ENCODE results near the gene PPP6R2. TPM values are rescaled to one million over a fixed set of nuclear protein-coding genes. Genes with fewer than 3 reads are reported as not detected.
A peak's percentile ranks its signal among the peaks of the same experiment; 100 is the strongest.

PPP6R2 gene
- polyA plus RNA-seq, 2 of the 4 experiments (the other 2 are of a cell fraction) = 9.6 to 14.7 TPM

DNA sequence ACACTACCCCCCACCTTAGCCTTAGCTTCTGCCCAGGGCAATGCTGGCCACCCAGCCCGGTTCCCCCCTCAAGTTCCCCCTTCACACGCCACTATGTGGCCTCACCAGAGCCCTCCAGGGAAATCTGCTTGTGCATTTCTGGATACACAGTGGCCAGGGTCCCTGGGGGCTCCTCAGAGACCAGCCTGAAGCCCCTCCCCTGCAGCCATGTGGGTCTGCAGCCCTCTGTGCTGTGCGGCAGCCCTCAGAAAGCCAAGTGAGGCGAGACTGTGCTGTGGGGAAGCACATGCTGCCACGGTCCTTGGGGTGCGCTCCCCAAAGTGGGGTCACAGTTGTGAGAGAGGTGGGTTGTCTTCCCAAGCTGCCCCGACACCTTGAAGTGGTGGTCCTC is 33.5 kb upstream of the PPP6R2 start:
- Histone ChIP-seq H3K4me1 (peaks cover 26% of the 10 kb centered on the region), H3K9me3 (no peaks in the 10 kb centered on the region), H3K4me2 (no peak overlapping the region), H3K27ac (peak overlapping the region in 1 of 2 experiments; percentile 100; a peak in 3 of 6 replicates), H3K4me3 (no peak overlapping the region)
- 100% methylated on average over 5 of the region's 7 CpGs for WGBS (ENCODE audit: missing lambda C conversion rate)
- ChIA-PET POLR2A (interaction anchor here (0.6 kb wide), 1 partner anchor 20 kb away, joined by 4 read pairs; no protein-coding TSS in a partner anchor), CTCF (interaction anchor here (1.1 to 2.7 kb wide), 5 partner anchors 11 to 37 kb away, joined by 3 to 8 read pairs (median 8); no protein-coding TSS in a partner anchor)
- DNase-seq (ENCODE audit: low read depth in 1 of 2, low spot score in 1 of 2) (no peak), FAIRE-seq (no peak), ATAC-seq (no peak)
- TF ChIP-seq, protein P1, sequence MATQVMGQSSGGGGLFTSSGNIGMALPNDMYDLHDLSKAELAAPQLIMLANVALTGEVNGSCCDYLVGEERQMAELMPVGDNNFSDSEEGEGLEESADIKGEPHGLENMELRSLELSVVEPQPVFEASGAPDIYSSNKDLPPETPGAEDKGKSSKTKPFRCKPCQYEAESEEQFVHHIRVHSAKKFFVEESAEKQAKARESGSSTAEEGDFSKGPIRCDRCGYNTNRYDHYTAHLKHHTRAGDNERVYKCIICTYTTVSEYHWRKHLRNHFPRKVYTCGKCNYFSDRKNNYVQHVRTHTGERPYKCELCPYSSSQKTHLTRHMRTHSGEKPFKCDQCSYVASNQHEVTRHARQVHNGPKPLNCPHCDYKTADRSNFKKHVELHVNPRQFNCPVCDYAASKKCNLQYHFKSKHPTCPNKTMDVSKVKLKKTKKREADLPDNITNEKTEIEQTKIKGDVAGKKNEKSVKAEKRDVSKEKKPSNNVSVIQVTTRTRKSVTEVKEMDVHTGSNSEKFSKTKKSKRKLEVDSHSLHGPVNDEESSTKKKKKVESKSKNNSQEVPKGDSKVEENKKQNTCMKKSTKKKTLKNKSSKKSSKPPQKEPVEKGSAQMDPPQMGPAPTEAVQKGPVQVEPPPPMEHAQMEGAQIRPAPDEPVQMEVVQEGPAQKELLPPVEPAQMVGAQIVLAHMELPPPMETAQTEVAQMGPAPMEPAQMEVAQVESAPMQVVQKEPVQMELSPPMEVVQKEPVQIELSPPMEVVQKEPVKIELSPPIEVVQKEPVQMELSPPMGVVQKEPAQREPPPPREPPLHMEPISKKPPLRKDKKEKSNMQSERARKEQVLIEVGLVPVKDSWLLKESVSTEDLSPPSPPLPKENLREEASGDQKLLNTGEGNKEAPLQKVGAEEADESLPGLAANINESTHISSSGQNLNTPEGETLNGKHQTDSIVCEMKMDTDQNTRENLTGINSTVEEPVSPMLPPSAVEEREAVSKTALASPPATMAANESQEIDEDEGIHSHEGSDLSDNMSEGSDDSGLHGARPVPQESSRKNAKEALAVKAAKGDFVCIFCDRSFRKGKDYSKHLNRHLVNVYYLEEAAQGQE (IDR thresholded peaks at IDR 0.05) = no peak
- no peak for TF ChIP-seq RNF2 (IDR thresholded peaks at IDR 0.05; ENCODE audit: borderline replicate concordance, low read depth)
- TF ChIP-seq JUNB (IDR thresholded peaks at IDR 0.05) = no peak
- TF ChIP-seq RAD21 (conservative IDR thresholded peaks at IDR 0.05 in 1 of 2, IDR thresholded peaks at IDR 0.05 in 1 of 2) = no peak
- no peak for TF ChIP-seq BHLHE40 (IDR thresholded peaks at IDR 0.05; ENCODE audit: low read depth, low read length)
- no peak for TF ChIP-seq RFX5 (IDR thresholded peaks at IDR 0.05)
- no peak for TF ChIP-seq CHD2 (IDR thresholded peaks at IDR 0.05; ENCODE audit: low read length, partially characterized antibody)
- TF ChIP-seq ZC3H11A (IDR thresholded peaks at IDR 0.05) = no peak
- TF ChIP-seq, protein P2, sequence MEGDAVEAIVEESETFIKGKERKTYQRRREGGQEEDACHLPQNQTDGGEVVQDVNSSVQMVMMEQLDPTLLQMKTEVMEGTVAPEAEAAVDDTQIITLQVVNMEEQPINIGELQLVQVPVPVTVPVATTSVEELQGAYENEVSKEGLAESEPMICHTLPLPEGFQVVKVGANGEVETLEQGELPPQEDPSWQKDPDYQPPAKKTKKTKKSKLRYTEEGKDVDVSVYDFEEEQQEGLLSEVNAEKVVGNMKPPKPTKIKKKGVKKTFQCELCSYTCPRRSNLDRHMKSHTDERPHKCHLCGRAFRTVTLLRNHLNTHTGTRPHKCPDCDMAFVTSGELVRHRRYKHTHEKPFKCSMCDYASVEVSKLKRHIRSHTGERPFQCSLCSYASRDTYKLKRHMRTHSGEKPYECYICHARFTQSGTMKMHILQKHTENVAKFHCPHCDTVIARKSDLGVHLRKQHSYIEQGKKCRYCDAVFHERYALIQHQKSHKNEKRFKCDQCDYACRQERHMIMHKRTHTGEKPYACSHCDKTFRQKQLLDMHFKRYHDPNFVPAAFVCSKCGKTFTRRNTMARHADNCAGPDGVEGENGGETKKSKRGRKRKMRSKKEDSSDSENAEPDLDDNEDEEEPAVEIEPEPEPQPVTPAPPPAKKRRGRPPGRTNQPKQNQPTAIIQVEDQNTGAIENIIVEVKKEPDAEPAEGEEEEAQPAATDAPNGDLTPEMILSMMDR (IDR thresholded peaks at IDR 0.05) = no peak
- TF ChIP-seq, protein P3, sequence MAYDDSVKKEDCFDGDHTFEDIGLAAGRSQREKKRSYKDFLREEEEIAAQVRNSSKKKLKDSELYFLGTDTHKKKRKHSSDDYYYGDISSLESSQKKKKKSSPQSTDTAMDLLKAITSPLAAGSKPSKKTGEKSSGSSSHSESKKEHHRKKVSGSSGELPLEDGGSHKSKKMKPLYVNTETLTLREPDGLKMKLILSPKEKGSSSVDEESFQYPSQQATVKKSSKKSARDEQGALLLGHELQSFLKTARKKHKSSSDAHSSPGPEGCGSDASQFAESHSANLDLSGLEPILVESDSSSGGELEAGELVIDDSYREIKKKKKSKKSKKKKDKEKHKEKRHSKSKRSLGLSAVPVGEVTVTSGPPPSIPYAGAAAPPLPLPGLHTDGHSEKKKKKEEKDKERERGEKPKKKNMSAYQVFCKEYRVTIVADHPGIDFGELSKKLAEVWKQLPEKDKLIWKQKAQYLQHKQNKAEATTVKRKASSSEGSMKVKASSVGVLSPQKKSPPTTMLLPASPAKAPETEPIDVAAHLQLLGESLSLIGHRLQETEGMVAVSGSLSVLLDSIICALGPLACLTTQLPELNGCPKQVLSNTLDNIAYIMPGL (CRISPR knock-in tag; IDR thresholded peaks at IDR 0.05; ENCODE audit: borderline replicate concordance) = no peak
- TF ChIP-seq CEBPB (IDR thresholded peaks at IDR 0.05) = no peak
- TF ChIP-seq, protein P4, sequence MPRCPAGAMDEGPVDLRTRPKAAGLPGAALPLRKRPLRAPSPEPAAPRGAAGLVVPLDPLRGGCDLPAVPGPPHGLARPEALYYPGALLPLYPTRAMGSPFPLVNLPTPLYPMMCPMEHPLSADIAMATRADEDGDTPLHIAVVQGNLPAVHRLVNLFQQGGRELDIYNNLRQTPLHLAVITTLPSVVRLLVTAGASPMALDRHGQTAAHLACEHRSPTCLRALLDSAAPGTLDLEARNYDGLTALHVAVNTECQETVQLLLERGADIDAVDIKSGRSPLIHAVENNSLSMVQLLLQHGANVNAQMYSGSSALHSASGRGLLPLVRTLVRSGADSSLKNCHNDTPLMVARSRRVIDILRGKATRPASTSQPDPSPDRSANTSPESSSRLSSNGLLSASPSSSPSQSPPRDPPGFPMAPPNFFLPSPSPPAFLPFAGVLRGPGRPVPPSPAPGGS (IDR thresholded peaks at IDR 0.05) = no peak
- TF ChIP-seq, protein P5, sequence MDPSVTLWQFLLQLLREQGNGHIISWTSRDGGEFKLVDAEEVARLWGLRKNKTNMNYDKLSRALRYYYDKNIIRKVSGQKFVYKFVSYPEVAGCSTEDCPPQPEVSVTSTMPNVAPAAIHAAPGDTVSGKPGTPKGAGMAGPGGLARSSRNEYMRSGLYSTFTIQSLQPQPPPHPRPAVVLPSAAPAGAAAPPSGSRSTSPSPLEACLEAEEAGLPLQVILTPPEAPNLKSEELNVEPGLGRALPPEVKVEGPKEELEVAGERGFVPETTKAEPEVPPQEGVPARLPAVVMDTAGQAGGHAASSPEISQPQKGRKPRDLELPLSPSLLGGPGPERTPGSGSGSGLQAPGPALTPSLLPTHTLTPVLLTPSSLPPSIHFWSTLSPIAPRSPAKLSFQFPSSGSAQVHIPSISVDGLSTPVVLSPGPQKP (IDR thresholded peaks at IDR 0.05; ENCODE audit: low read depth, low read length) = no peak
- TF ChIP-seq CBX8 (IDR thresholded peaks at IDR 0.05) = no peak

All from A549 (cell line).